Neural crest cell (in vitro differentiated cells): Measurements from ENCODE around the gene MADCAM1. TPM values are rescaled to one million over a fixed set of nuclear protein-coding genes. Genes with fewer than 3 reads are reported as not detected.

Experiments used
- DNase-seq: peaks from one replicate; pipeline ENCODE4 v3.0.0; 2021; ENCODE audit warnings: low read depth, mixed read lengths, low spot score
- H3K27ac Mint-ChIP-seq: one replicate; pipeline ENCODE4 v1.8.0; 2021; ENCODE audit warnings: mild to moderate bottlenecking, mixed read lengths; ENCODE audit not compliant: unreplicated experiment
- H3K27me3 Mint-ChIP-seq: 2 replicates; pipeline ENCODE4 v1.8.0; 2021; ENCODE audit warnings: low read depth, mild to moderate bottlenecking, mixed read lengths
- H3K36me3 Mint-ChIP-seq: 2 replicates; pipeline ENCODE4 v1.8.0; 2021; ENCODE audit warnings: low read depth, mild to moderate bottlenecking, mixed read lengths
- H3K4me1 Mint-ChIP-seq: 2 replicates; pipeline ENCODE4 v1.8.0; 2021; ENCODE audit warnings: mixed read lengths
- H3K4me3 Mint-ChIP-seq: one replicate; pipeline ENCODE4 v1.8.0; 2021; ENCODE audit warnings: mild to moderate bottlenecking, mixed read lengths
- H3K9me3 Mint-ChIP-seq: 2 replicates; pipeline ENCODE4 v1.8.0; 2021; ENCODE audit warnings: mixed read lengths
- total RNA-seq: library from RNA; stranded (reverse); gene quantifications from 2 replicates; pipeline ENCODE4 v1.2.1, GENCODE V29; 2021
- TF ChIP-seq, protein P1 (sequence below): fragments of 200-600 bp; sonication (generic); conservative IDR thresholded peaks from 2 replicates; pipeline ENCODE4 v1.5.0; 2021; ENCODE audit warnings: antibody characterized with exemption, mild to moderate bottlenecking

The MADCAM1 gene
- total RNA-seq, 1 donor from 2014 or later, result 0.75 TPM

DNA sequence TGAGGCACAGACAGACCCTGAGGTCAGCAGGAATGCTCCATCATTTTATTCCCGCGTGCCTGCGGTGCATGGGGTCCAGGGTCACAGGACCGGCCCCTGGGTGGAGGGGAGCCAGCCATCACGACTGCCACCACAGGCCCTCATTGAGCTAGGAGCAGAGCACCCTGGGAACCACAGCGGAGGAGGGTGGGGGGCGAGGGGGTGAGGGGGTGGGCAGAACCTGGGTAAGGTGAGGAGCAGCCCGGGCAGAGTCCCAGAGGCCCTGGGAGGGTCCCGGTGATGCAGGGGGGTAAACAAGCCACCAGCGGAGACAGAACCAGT is 1.2 kb upstream of the MADCAM1 start:
- peak overlapping the region; percentile 38 for H3K4me3 Mint-ChIP-seq

GRCh38 chr19:495402-496111 is 729 bp upstream of the MADCAM1 start:
- Mint-ChIP-seq H3K27ac (no peak overlapping the region), H3K36me3 (peaks cover 9% of the 10 kb centered on the region), H3K4me3 (peak overlapping the region; percentile 38), H3K27me3 (peaks cover 42% of the 10 kb centered on the region), H3K9me3 (no peaks in the 10 kb centered on the region), H3K4me1 (peaks cover 5% of the 10 kb centered on the region)
- DNase-seq, result peak; percentile 67
- TF ChIP-seq, protein P1, sequence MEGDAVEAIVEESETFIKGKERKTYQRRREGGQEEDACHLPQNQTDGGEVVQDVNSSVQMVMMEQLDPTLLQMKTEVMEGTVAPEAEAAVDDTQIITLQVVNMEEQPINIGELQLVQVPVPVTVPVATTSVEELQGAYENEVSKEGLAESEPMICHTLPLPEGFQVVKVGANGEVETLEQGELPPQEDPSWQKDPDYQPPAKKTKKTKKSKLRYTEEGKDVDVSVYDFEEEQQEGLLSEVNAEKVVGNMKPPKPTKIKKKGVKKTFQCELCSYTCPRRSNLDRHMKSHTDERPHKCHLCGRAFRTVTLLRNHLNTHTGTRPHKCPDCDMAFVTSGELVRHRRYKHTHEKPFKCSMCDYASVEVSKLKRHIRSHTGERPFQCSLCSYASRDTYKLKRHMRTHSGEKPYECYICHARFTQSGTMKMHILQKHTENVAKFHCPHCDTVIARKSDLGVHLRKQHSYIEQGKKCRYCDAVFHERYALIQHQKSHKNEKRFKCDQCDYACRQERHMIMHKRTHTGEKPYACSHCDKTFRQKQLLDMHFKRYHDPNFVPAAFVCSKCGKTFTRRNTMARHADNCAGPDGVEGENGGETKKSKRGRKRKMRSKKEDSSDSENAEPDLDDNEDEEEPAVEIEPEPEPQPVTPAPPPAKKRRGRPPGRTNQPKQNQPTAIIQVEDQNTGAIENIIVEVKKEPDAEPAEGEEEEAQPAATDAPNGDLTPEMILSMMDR, result peak; percentile 80

More for the DNA sequence above, 1.2 kb upstream of the MADCAM1 start:
- H3K36me3 Mint-ChIP-seq, result peaks cover 9% of the 10 kb centered on the region
- H3K27ac Mint-ChIP-seq, result no peak overlapping the region
- no peaks in the 10 kb centered on the region for H3K9me3 Mint-ChIP-seq
- no peak for DNase-seq
- TF ChIP-seq, protein P1, result no peak
- H3K27me3 Mint-ChIP-seq, result peaks cover 37% of the 10 kb centered on the region
- peaks cover 5% of the 10 kb centered on the region for H3K4me1 Mint-ChIP-seq

DNA sequence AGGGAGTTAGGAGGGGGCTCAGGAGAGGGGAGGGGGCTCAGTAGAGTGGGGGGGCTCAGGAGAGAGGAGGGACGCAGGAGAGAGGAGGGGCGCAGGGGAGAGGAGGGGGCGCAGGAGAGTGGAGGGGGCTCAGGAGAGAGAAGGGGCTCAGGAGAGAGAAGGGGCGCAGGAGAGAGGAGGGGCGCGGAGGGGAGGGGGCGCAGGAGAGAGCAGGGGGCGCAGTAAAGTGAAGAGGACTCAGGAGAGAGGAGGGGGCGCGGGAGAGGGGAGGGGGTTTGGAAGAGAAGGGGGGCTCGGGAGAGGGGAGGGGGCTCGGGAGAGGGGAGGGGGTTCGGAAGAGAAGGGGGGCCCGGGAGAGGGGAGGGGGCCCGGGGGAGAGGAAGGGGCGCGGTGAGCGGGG is 700 bp downstream of the MADCAM1 start:
- TF ChIP-seq, protein P1, result no peak
- H3K27ac Mint-ChIP-seq, result no peak overlapping the region
- H3K4me1 Mint-ChIP-seq, result peaks cover 5% of the 10 kb centered on the region
- H3K36me3 Mint-ChIP-seq, result peaks cover 9% of the 10 kb centered on the region
- H3K9me3 Mint-ChIP-seq, result no peaks in the 10 kb centered on the region
- no peak for DNase-seq
- peaks cover 45% of the 10 kb centered on the region for H3K27me3 Mint-ChIP-seq
- no peak overlapping the region for H3K4me3 Mint-ChIP-seq

- no peak for DNase-seq
- Mint-ChIP-seq H3K4me1 (peaks cover 7% of the 10 kb centered on the region), H3K36me3 (peaks cover 9% of the 10 kb centered on the region), H3K9me3 (no peaks in the 10 kb centered on the region), H3K27ac (no peak overlapping the region), H3K4me3 (no peak overlapping the region), H3K27me3 (peaks cover 50% of the 10 kb centered on the region)
- TF ChIP-seq, protein P1, result no peak
Observed at GRCh38 chr19:497491-497868, 1.2 kb downstream of the MADCAM1 start.

DNA sequence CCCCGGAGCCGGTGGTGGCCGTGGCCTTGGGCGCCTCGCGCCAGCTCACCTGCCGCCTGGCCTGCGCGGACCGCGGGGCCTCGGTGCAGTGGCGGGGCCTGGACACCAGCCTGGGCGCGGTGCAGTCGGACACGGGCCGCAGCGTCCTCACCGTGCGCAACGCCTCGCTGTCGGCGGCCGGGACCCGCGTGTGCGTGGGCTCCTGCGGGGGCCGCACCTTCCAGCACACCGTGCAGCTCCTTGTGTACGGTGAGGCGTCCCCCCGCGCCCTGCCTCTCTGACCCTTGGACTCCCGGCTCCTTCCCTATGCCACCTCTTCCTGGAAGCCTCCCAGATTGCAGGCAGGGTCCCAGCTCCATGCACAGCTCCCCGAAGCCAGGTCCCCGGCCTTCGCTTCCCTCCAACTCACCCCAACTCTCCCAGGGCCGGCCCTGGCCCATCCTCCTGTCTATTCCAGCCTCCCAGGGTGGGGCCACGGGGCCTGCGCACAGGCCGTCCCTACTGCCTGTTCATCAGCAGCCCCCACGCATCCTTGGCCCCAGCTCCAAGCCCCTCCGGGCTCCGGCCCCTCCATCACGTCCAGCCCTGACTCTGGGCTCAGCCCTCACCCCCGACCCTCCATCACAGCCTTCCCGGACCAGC is 1.7 kb downstream of the MADCAM1 start:
- H3K4me3 Mint-ChIP-seq, result no peak overlapping the region
- H3K36me3 Mint-ChIP-seq, result peaks cover 8% of the 10 kb centered on the region
- no peak overlapping the region for H3K27ac Mint-ChIP-seq
- no peak for DNase-seq
- peaks cover 9% of the 10 kb centered on the region for H3K4me1 Mint-ChIP-seq
- peaks cover 52% of the 10 kb centered on the region for H3K27me3 Mint-ChIP-seq
- TF ChIP-seq, protein P1, result no peak
- H3K9me3 Mint-ChIP-seq, result no peaks in the 10 kb centered on the region
